BLaER1 treated with 17β-estradiol and CSF1 and Interleukin-3, amounts not matched to agents 10 nM and 100 nM (cell line): Measurements from ENCODE around the gene DDIT3.

Experiments used
- H3K27ac ChIP-seq, 11 experiments: shearing (Covaris generic); formaldehyde crosslinking; 2 replicates each; pipeline ENCODE4 v1.8.1; 2022
- H3K27me3 ChIP-seq, 11 experiments: shearing (Covaris generic); formaldehyde crosslinking; 2 replicates each; pipeline ENCODE4 v1.8.1; 2022
- H3K36me3 ChIP-seq, 11 experiments: shearing (Covaris generic); formaldehyde crosslinking; 2 replicates each; pipeline ENCODE4 v1.8.1; 2022
- H3K4me1 ChIP-seq, 10 experiments: shearing (Covaris generic); formaldehyde crosslinking; 2 replicates each; pipeline ENCODE4 v1.8.1; 2022
- H3K4me2 ChIP-seq, 11 experiments: shearing (Covaris generic); formaldehyde crosslinking; 2 replicates each; pipeline ENCODE4 v1.8.1; 2022
- H3K4me3 ChIP-seq, 10 experiments: shearing (Covaris generic); formaldehyde crosslinking; 2 replicates each; pipeline ENCODE4 v1.8.1; 2022
- H3K9ac ChIP-seq, 11 experiments: shearing (Covaris generic); formaldehyde crosslinking; 2 replicates each; pipeline ENCODE4 v1.8.1; 2022
- H3K9me3 ChIP-seq, 11 experiments: shearing (Covaris generic); formaldehyde crosslinking; replicated peaks in 1 of 11; 2 replicates each; pipeline ENCODE4 v1.8.1; 2022
- H4K20me1 ChIP-seq, 11 experiments: shearing (Covaris generic); formaldehyde crosslinking; 2 replicates each; pipeline ENCODE4 v1.8.1; 2022
- Cebpa-rat ChIP-seq, 11 experiments: shearing (Covaris generic); IDR thresholded peaks; 2 replicates each; pipeline ENCODE4 v1.8.1; 2022

Gene DDIT3

DNA sequence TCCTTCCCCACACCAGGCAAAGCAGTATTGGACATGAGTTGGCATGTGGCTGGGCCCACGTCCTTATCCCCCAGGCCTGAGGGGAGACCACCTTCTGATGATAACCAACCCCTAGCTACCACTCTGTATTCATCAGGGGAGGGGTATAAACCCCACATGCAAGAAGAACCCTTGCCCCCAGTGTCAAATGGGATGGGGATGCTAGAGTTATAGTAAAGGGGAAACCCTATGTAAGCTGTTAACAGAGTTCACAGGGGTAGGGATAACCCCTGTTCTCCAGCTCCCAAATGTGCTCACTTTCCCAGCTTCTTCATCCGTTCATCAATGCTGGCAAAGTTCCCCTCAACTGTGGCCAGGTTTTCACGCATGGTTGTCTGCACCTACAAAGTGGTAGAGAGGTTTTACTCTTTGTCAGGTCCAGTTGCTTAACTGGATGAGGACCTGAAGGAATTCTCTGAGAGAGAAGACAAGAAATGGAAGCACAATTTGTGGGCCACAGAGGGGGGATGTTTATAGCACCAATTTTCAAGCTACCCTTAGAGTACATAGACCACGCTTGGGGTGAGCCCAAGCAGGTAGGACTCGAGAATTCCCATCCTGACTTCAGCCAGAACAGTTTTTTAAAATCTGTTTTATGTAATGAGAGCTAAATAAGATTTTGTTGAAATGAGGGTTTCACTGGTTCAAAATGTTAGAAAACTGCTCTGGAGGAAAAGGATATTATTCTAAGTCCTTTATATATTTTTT lies 10.3 kb upstream of the DDIT3 start:
- no peak overlapping the region for H3K4me2 ChIP-seq
- H3K4me1 ChIP-seq: peaks cover 7 to 14% (median 12%) of the 10 kb centered on the region in 10 experiments; a peak in 17 of 20 replicates
- no peak for TF ChIP-seq Cebpa-rat (IDR thresholded peaks at IDR 0.05)
- no peaks in the 10 kb centered on the region for H3K27me3 ChIP-seq
- no peak overlapping the region for H3K27ac ChIP-seq
- H3K4me3 ChIP-seq: no peak overlapping the region
- no peaks in the 10 kb centered on the region for H3K9me3 ChIP-seq
- H3K36me3 ChIP-seq: peaks cover 96 to 99% (median 98%) of the 10 kb centered on the region in 11 experiments
- H3K9ac ChIP-seq: peak overlapping the region in 2 of 11 experiments; percentile 7 to 20; a peak in 2 of 22 replicates
- peaks cover 7 to 85% (median 28%) of the 10 kb centered on the region in 11 experiments; a peak in 16 of 22 replicates for H4K20me1 ChIP-seq

DNA sequence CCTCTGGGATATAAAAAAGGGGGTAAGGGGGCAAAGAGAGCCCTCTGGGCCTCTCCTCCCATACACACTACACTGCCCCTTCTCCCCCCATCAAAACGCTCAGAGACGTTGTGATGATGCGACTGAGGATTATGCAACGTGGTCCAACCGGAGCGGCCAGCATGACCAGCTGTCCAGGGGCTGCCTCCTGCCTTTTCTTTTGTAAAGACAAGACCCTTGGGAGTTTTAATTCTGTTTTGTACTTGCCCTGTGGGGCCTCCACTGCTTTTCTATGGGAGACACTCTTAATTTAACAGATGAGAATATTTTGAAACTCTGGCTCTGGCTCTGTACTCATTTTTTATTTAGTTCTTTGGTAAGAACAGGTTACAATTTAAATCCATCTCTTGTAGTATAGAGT lies 9.5 kb upstream of the DDIT3 start:
- Histone ChIP-seq H3K27me3 (no peaks in the 10 kb centered on the region), H3K9ac (no peak overlapping the region), H3K9me3 (no peaks in the 10 kb centered on the region), H3K4me1 (peaks cover 14 to 22% (median 20%) of the 10 kb centered on the region in 10 experiments), H3K4me3 (no peak overlapping the region), H3K27ac (no peak overlapping the region), H4K20me1 (peaks cover 7 to 85% (median 36%) of the 10 kb centered on the region in 11 experiments; a peak in 16 of 22 replicates), H3K4me2 (no peak overlapping the region), H3K36me3 (peaks cover 94 to 99% (median 98%) of the 10 kb centered on the region in 11 experiments)
- no peak for TF ChIP-seq Cebpa-rat (IDR thresholded peaks at IDR 0.05)

DNA sequence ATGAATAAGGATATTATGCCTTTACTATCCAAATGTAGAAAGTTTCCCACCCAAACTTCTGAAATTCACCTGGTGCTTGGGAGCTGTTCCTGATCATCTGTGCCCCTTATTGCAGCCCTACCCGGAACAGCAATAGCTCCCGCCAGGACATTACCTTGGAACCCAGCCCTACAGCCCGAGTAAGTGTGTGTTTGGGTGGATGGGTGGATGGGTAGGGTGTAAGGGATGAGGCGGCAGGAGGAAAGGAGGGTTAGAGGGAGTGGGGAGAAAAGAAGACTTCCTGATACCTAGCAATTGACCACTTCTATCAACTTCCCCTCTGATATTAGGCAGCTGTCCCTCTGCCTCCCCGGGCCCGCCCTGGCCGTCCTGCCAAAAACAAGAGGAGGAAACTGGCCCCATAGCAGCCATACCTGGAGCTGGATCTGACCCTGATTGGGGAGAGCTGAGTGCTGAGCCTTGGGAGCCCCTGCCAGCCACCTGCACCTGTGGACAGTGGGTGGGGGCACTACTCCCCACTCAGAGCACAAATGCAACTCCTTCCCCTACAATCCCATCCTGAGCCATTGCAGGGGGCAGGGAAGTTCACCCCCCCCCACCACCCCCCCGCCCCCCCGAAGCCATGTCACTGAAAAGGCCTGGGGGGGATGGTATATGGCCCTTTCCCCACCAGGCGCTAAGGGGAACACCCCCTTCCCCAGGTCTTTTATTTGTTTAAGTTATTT lies 8.7 kb upstream of the DDIT3 start:
- Histone ChIP-seq H3K4me3 (no peak overlapping the region), H3K9me3 (no peaks in the 10 kb centered on the region), H3K27ac (no peak overlapping the region), H3K4me1 (peaks cover 22 to 30% (median 28%) of the 10 kb centered on the region in 10 experiments), H3K4me2 (no peak overlapping the region), H4K20me1 (peaks cover 15 to 88% (median 44%) of the 10 kb centered on the region in 11 experiments; a peak in 18 of 22 replicates), H3K9ac (no peak overlapping the region), H3K36me3 (peaks cover 91 to 99% (median 97%) of the 10 kb centered on the region in 11 experiments), H3K27me3 (no peaks in the 10 kb centered on the region)
- no peak for TF ChIP-seq Cebpa-rat (IDR thresholded peaks at IDR 0.05)

DNA sequence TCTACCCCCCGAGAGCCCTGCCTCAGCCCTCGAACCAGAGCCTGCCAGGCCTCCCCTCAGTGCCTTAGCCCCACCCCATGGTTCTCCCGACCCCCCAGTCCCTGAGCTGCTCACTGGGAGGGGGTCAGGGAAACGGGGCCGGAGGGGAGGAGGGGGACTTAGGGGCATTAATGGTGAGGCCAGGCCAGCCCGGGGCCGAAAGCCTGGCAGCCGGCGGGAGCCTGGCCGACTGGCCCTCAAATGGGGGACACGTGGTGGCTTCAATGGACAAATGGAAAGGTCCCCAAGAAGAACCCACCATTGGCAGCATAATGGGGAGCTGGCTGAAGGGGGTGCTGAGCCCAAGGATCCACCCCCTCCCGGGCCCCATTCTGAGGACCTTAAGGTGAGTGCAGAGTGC lies 7.9 kb upstream of the DDIT3 start:
- Histone ChIP-seq H3K36me3 (peaks cover 84 to 94% (median 90%) of the 10 kb centered on the region in 11 experiments), H3K9ac (no peak overlapping the region), H3K27me3 (no peaks in the 10 kb centered on the region), H3K4me1 (peaks cover 28 to 37% (median 33%) of the 10 kb centered on the region in 10 experiments), H3K9me3 (no peaks in the 10 kb centered on the region), H3K4me3 (no peak overlapping the region), H3K27ac (no peak overlapping the region), H3K4me2 (no peak overlapping the region), H4K20me1 (peaks cover 23 to 94% (median 50%) of the 10 kb centered on the region in 11 experiments; a peak in 18 of 22 replicates)
- TF ChIP-seq Cebpa-rat (IDR thresholded peaks at IDR 0.05): no peak

DNA sequence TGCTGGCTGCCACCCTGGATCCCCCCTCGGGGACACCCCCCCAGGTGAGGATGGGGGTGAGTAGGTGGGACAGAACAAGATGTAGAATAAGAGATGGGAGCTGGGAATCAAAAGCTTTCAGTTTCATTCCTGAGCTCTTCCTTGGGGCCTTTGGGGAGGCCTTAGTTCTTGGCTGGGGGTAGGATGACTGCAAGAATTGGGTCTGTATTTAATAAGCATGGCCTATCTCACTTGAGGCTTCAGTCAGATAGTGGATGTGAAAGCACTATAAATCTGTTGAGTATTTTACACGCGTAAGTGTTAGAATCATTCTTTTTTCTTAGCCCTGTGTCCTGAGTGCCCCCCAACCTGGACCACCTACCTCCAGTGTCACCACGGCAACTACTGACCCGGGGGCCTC lies 6.9 kb upstream of the DDIT3 start:
- Histone ChIP-seq H3K27ac (peak overlapping the region in 1 of 11 experiments; percentile 39; a peak in 2 of 22 replicates), H3K4me3 (no peak overlapping the region), H3K9ac (peak overlapping the region in 9 of 11 experiments; percentile 20 to 91 (median 33); a peak in 7 of 22 replicates), H3K27me3 (no peaks in the 10 kb centered on the region), H4K20me1 (peaks cover 23 to 85% (median 50%) of the 10 kb centered on the region in 11 experiments; a peak in 17 of 22 replicates), H3K4me2 (no peak overlapping the region), H3K9me3 (no peaks in the 10 kb centered on the region), H3K4me1 (peaks cover 29 to 39% (median 35%) of the 10 kb centered on the region in 10 experiments), H3K36me3 (peaks cover 74 to 84% (median 80%) of the 10 kb centered on the region in 11 experiments)
- no peak for TF ChIP-seq Cebpa-rat (IDR thresholded peaks at IDR 0.05)

DNA sequence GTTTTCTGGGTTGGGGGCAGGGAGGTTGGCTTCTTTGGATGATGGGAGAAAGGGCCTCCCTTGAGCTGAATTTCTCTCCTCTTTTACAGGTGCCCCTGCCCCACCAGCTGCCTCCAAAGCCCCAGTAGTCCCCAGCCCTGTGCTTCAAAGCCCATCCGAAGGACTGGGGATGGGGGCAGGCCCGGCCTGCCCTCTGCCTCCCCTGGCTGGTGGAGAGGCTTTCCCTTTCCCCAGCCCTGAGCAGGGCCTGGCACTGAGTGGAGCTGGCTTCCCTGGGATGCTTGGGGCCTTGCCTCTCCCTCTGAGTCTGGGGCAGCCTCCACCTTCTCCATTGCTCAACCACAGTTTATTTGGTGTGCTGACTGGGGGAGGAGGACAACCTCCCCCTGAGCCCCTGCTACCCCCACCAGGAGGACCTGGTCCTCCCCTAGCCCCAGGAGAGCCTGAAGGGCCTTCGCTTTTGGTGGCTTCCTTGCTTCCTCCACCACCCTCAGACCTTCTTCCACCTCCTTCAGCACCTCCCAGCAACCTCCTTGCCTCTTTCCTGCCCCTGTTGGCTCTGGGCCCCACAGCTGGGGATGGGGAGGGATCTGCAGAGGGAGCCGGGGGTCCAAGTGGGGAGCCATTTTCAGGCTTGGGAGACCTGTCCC lies 6.3 kb upstream of the DDIT3 start:
- Histone ChIP-seq H3K9ac (peak overlapping the region; percentile 9 to 91 (median 33); a peak in 13 of 22 replicates), H3K9me3 (no peaks in the 10 kb centered on the region), H3K36me3 (peaks cover 68 to 78% (median 74%) of the 10 kb centered on the region in 11 experiments), H3K27me3 (no peaks in the 10 kb centered on the region), H3K4me2 (peak overlapping the region in 6 of 11 experiments; percentile 3 to 100 (median 29); a peak in 5 of 22 replicates), H3K27ac (peak overlapping the region in 7 of 11 experiments; percentile 2 to 50 (median 26); a peak in 7 of 22 replicates), H3K4me1 (peaks cover 35 to 45% (median 41%) of the 10 kb centered on the region in 10 experiments), H4K20me1 (peaks cover 23 to 79% (median 50%) of the 10 kb centered on the region in 11 experiments; a peak in 17 of 22 replicates), H3K4me3 (no peak overlapping the region)
- no peak for TF ChIP-seq Cebpa-rat (IDR thresholded peaks at IDR 0.05)

DNA sequence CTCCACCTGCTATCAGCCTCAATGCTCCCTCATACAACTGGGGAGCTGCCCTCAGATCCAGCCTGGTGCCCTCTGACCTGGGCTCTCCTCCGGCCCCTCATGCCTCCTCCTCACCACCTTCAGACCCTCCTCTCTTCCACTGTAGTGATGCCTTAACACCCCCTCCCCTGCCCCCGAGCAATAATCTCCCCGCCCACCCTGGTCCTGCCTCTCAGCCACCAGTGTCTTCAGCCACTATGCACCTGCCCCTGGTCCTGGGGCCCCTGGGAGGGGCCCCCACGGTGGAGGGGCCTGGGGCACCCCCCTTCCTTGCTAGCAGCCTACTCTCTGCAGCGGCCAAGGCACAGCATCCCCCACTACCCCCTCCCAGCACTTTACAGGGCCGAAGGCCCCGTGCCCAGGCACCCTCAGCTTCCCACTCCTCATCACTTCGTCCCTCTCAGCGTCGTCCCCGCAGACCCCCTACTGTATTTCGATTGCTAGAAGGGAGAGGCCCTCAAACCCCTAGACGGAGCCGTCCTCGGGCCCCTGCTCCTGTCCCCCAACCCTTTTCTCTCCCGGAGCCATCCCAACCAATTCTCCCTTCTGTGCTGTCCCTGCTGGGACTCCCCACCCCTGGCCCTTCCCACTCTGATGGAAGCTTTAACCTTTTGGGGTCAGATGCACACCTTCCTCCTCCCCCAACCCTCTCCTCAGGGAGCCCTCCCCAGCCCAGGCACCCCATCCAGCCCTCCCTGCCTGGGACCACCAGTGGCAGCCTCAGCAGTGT lies 5.5 kb upstream of the DDIT3 start:
- Histone ChIP-seq H3K4me3 (no peak overlapping the region), H3K4me2 (peak overlapping the region; percentile 85 to 100 (median 95)), H4K20me1 (peaks cover 23 to 73% (median 50%) of the 10 kb centered on the region in 11 experiments; a peak in 17 of 22 replicates), H3K27me3 (no peaks in the 10 kb centered on the region), H3K27ac (peak overlapping the region in 5 of 11 experiments; percentile 10 to 47 (median 31); a peak in 4 of 22 replicates), H3K9ac (peak overlapping the region; percentile 15 to 93 (median 89); a peak in 18 of 22 replicates), H3K4me1 (peaks cover 43 to 53% (median 49%) of the 10 kb centered on the region in 10 experiments), H3K36me3 (peaks cover 60 to 70% (median 66%) of the 10 kb centered on the region in 11 experiments), H3K9me3 (no peaks in the 10 kb centered on the region)
- TF ChIP-seq Cebpa-rat (IDR thresholded peaks at IDR 0.05): no peak
